Measurements from ENCODE around the gene EGR2.

GRCh38 chr10:62805231-62806099, 10.7 kb downstream of the EGR2 start:
- TF ChIP-seq POLR2A (IDR thresholded peaks at IDR 0.05) (no peak), CTCF (IDR thresholded peaks at IDR 0.05) (no peak)
